ENCODE results near the gene SLC35E1.

SLC35E1 gene

GRCh38 chr19:16542910-16543472, 29.2 kb downstream of the SLC35E1 start:
- DNase-seq (ENCODE audit: low read depth, low spot score): no peak
- in situ Hi-C loops (cut with HindIII; ENCODE audit: low sequenced_read_pairs): no loop called here
- peak overlapping the region; percentile 96 for H3K4me3 ChIP-seq (ENCODE audit: low read depth, low read length)
- no peak for TF ChIP-seq CTCF (IDR thresholded peaks at IDR 0.05; ENCODE audit: low read depth, low read length)

GRCh38 chr19:16542045-16542909, 29.9 kb downstream of the SLC35E1 start, which contains the start of gene CHERP:
CHERP (minus strand) TSS chr19:16542437; CDS start chr19:16542378, 59 bp downstream.
- in situ Hi-C loops (cut with HindIII; ENCODE audit: low sequenced_read_pairs): no loop called here

GRCh38 chr19:16541526-16542044, 30.6 kb downstream of the SLC35E1 start:
- H3K4me3 ChIP-seq (ENCODE audit: low read depth, low read length): peak overlapping the region; percentile 96
- TF ChIP-seq CTCF (IDR thresholded peaks at IDR 0.05; ENCODE audit: low read depth, low read length): no peak
- no peak for DNase-seq (ENCODE audit: low read depth, low spot score)
- in situ Hi-C loops (cut with HindIII; ENCODE audit: low sequenced_read_pairs): no loop called here

More at GRCh38 chr19:16542045-16542909, 29.9 kb downstream of the SLC35E1 start, which contains the start of gene CHERP:
- TF ChIP-seq CTCF (IDR thresholded peaks at IDR 0.05; ENCODE audit: low read depth, low read length): no peak
- peak; percentile 95 for DNase-seq (ENCODE audit: low read depth, low spot score)
- H3K4me3 ChIP-seq (ENCODE audit: low read depth, low read length): peak within 1 kb of the TSS; percentile 96

GRCh38 chr19:16540948-16541347, 31.3 kb downstream of the SLC35E1 start:
- peak overlapping the region; percentile 96 for H3K4me3 ChIP-seq (ENCODE audit: low read depth, low read length)
- no peak for TF ChIP-seq CTCF (IDR thresholded peaks at IDR 0.05; ENCODE audit: low read depth, low read length)
- DNase-seq (ENCODE audit: low read depth, low spot score): no peak
- in situ Hi-C loops (cut with HindIII; ENCODE audit: low sequenced_read_pairs): no loop called here

- in situ Hi-C loops (cut with HindIII; ENCODE audit: low sequenced_read_pairs): no loop called here
- no peak for DNase-seq (ENCODE audit: low read depth, low spot score)
- no peak for TF ChIP-seq CTCF (IDR thresholded peaks at IDR 0.05; ENCODE audit: low read depth, low read length)
- no peak overlapping the region for H3K4me3 ChIP-seq (ENCODE audit: low read depth, low read length)
Observed at GRCh38 chr19:16537111-16537510, 35.1 kb downstream of the SLC35E1 start.

- H3K4me3 ChIP-seq (ENCODE audit: low read depth, low read length): no peak overlapping the region
- no peak for TF ChIP-seq CTCF (IDR thresholded peaks at IDR 0.05; ENCODE audit: low read depth, low read length)
- no peak for DNase-seq (ENCODE audit: low read depth, low spot score)
- in situ Hi-C loops (cut with HindIII; ENCODE audit: low sequenced_read_pairs): no loop called here
Observed at GRCh38 chr19:16536130-16536529, 36.1 kb downstream of the SLC35E1 start.

Measured in astrocyte of the spinal cord (primary cell).